Tibial nerve (tissue), 4 donors: Measurements from ENCODE around the gene SEC24D. TPM values are rescaled to one million over a fixed set of nuclear protein-coding genes. Genes with fewer than 3 reads are reported as not detected.

ENCODE experiments used
- DNase-seq, 2 donors: peaks; one replicate each; pipeline ENCODE4 v3.0.0-alpha.2; 2019; ENCODE audit warnings: low spot score in 2 of 2
- H3K27ac ChIP-seq, 4 donors: fragments of 200-600 bp; sonication (generic) in 3 of 4; one replicate each; pipeline ENCODE4 v1.5.1; 2017 to 2019; ENCODE audit warnings: mild to moderate bottlenecking in 1 of 4
- H3K27me3 ChIP-seq, 2 donors: fragments of 200-600 bp; sonication (generic) in 1 of 2; one replicate each; pipeline versions ENCODE4 v1.5.1 to v1.6.0; 2017 to 2019
- H3K36me3 ChIP-seq, 3 donors: fragments of 200-600 bp; sonication (generic); one replicate each; pipeline ENCODE4 v1.5.1; 2018 to 2019
- H3K4me1 ChIP-seq, 4 donors: fragments of 200-600 bp; sonication (generic) in 3 of 4; one replicate each; pipeline ENCODE4 v1.5.1; 2017 to 2019
- H3K4me3 ChIP-seq, 4 donors: fragments of 200-600 bp; sonication (generic) in 3 of 4; one replicate each; pipeline ENCODE4 v1.5.1; 2017 to 2019; ENCODE audit warnings: mild to moderate bottlenecking in 1 of 4, moderate library complexity in 1 of 4
- H3K9me3 ChIP-seq, 4 donors: fragments of 200-600 bp; sonication (generic) in 3 of 4; one replicate each; pipeline ENCODE4 v1.5.1; 2017 to 2019
- CTCF ChIP-seq, 5 experiments: fragments of 200-600 bp in 3 of 5; fragments of 450-650 bp in 2 of 5; sonication (generic) in 3 of 5; IDR thresholded peaks; one replicate each; pipeline ENCODE4 v1.5.1; 2016 to 2019; ENCODE audit warnings: antibody characterized with exemption in 5 of 5, mild to moderate bottlenecking in 3 of 5, moderate library complexity in 2 of 5
- EP300 ChIP-seq, 2 donors: sonication (generic); formaldehyde crosslinking; IDR thresholded peaks; one replicate each; pipeline ENCODE4 v1.6.1; 2017; ENCODE audit warnings: antibody characterized with exemption in 2 of 2, mild to moderate bottlenecking in 1 of 2
- POLR2A ChIP-seq, 2 donors: fragments of 450-650 bp; IDR thresholded peaks; one replicate each; pipeline ENCODE4 v1.6.1; 2017; ENCODE audit warnings: antibody characterized with exemption in 2 of 2, mild to moderate bottlenecking in 2 of 2, moderate library complexity in 2 of 2
- WGBS, 2 donors: methylation state at CpG; one replicate each; pipeline ENCODE4 v1.1.5; 2018; 5-methylcytosine and 5-hydroxymethylcytosine counted together
- total RNA-seq, 4 donors: library from RNA; depleted of rRNA; stranded (reverse); fragments of >200 nt; gene quantifications; one replicate each; pipeline ENCODE4 v1.1.0, GENCODE V29; 2016

SEC24D gene
- total RNA-seq, 4 donors from 2014 or later = 24.0 to 54.6 (median 34.0) TPM

GRCh38 chr4:118826723-118827444, 9.0 kb downstream of the SEC24D start:
- 57 to 58% methylated on average over 2 of the region's 2 CpGs for WGBS, 2 donors
- Histone ChIP-seq H3K36me3 (peaks cover 0 to 49% (median 11%) of the 10 kb centered on the region in 3 donors), H3K9me3 (no peaks in the 10 kb centered on the region), H3K4me1 (peaks cover 0 to 74% (median 6%) of the 10 kb centered on the region in 4 donors), H3K27me3 (no peaks in the 10 kb centered on the region), H3K4me3 (no peak overlapping the region), H3K27ac (no peak overlapping the region)
- TF ChIP-seq POLR2A (IDR thresholded peaks at IDR 0.05) (no peak), EP300 (IDR thresholded peaks at IDR 0.05) (no peak), CTCF (IDR thresholded peaks at IDR 0.05) (no peak)
- DNase-seq = no peak

GRCh38 chr4:118825799-118826198, 10.1 kb downstream of the SEC24D start:
- peaks cover 0 to 39% (median 11%) of the 10 kb centered on the region in 3 donors for H3K36me3 ChIP-seq
- H3K27me3 ChIP-seq = no peaks in the 10 kb centered on the region
- peaks cover 0 to 69% (median 6%) of the 10 kb centered on the region in 4 donors for H3K4me1 ChIP-seq
- H3K4me3 ChIP-seq = no peak overlapping the region
- H3K9me3 ChIP-seq = no peaks in the 10 kb centered on the region
- H3K27ac ChIP-seq = no peak overlapping the region
- TF ChIP-seq EP300 (IDR thresholded peaks at IDR 0.05) (no peak), CTCF (IDR thresholded peaks at IDR 0.05) (no peak), POLR2A (IDR thresholded peaks at IDR 0.05) (no peak)
- 75 to 78% methylated on average over 3 of the region's 3 CpGs for WGBS, 2 donors
- no peak for DNase-seq

GRCh38 chr4:118824141-118824540, 11.8 kb downstream of the SEC24D start:
- H3K4me3 ChIP-seq = no peak overlapping the region
- WGBS, 2 donors = 83 to 85% methylated on average over 5 of the region's 5 CpGs
- H3K4me1 ChIP-seq = peaks cover 0 to 60% (median 6%) of the 10 kb centered on the region in 4 donors

GRCh38 chr4:118823471-118823870, 12.5 kb downstream of the SEC24D start:
- TF ChIP-seq CTCF (IDR thresholded peaks at IDR 0.05) (no peak), POLR2A (IDR thresholded peaks at IDR 0.05) (no peak), EP300 (IDR thresholded peaks at IDR 0.05) (no peak)
- peaks cover 0 to 56% (median 6%) of the 10 kb centered on the region in 4 donors for H3K4me1 ChIP-seq
- no peaks in the 10 kb centered on the region for H3K27me3 ChIP-seq
- H3K4me3 ChIP-seq = no peak overlapping the region
- 49 to 67% methylated on average over 2 of the region's 2 CpGs for WGBS, 2 donors
- no peak overlapping the region for H3K27ac ChIP-seq
- DNase-seq = no peak
- H3K36me3 ChIP-seq = peaks cover 0 to 24% (median 11%) of the 10 kb centered on the region in 3 donors
- H3K9me3 ChIP-seq = no peaks in the 10 kb centered on the region

More at GRCh38 chr4:118824141-118824540, 11.8 kb downstream of the SEC24D start:
- Histone ChIP-seq H3K27ac (no peak overlapping the region), H3K36me3 (peaks cover 0 to 30% (median 11%) of the 10 kb centered on the region in 3 donors), H3K27me3 (no peaks in the 10 kb centered on the region), H3K9me3 (no peaks in the 10 kb centered on the region)
- DNase-seq = no peak
- TF ChIP-seq POLR2A (IDR thresholded peaks at IDR 0.05) (no peak), EP300 (IDR thresholded peaks at IDR 0.05) (no peak), CTCF (IDR thresholded peaks at IDR 0.05) (no peak)

GRCh38 chr4:118821590-118822293, 14.2 kb downstream of the SEC24D start:
- TF ChIP-seq CTCF (IDR thresholded peaks at IDR 0.05) (no peak), EP300 (IDR thresholded peaks at IDR 0.05) (no peak), POLR2A (IDR thresholded peaks at IDR 0.05) (no peak)
- H3K9me3 ChIP-seq = no peaks in the 10 kb centered on the region
- WGBS, 2 donors = 86% methylated on average over 5 of the region's 5 CpGs
- peaks cover 0 to 44% (median under 1%) of the 10 kb centered on the region in 4 donors for H3K4me1 ChIP-seq
- H3K27ac ChIP-seq = no peak overlapping the region
- DNase-seq = no peak
- no peak overlapping the region for H3K4me3 ChIP-seq
- H3K36me3 ChIP-seq = peaks cover 0 to 19% (median 11%) of the 10 kb centered on the region in 3 donors
- H3K27me3 ChIP-seq = no peaks in the 10 kb centered on the region
